Liver (tissue), 9 donors: ENCODE data around the gene STK39. TPM values are rescaled to one million over a fixed set of nuclear protein-coding genes. Genes with fewer than 3 reads are reported as not detected.

Experiments
- DNase-seq: peaks from one replicate; pipeline ENCODE4 v3.0.0-alpha.2; 2017; ENCODE audit warnings: low spot score
- H3K27ac ChIP-seq, 2 donors: one replicate each; pipeline ENCODE4 v1.7.0; 2013; ENCODE audit warnings: inconsistent platforms in 2 of 2, low read length in 2 of 2, control low read depth in 1 of 2, low read depth in 1 of 2, mild to moderate bottlenecking in 1 of 2
- H3K27me3 ChIP-seq, 4 donors: one replicate each; pipeline versions ENCODE4 v1.6.1 to v1.7.0; 2013; ENCODE audit warnings: low read length in 3 of 4, inconsistent platforms in 1 of 4, mild to moderate bottlenecking in 1 of 4, moderate library complexity in 1 of 4; ENCODE audit not compliant: control insufficient read depth in 4 of 4, insufficient read depth in 4 of 4
- H3K36me3 ChIP-seq, 4 donors: one replicate each; pipeline versions ENCODE4 v1.6.1 to v1.7.0; 2013; ENCODE audit warnings: low read length in 3 of 4, mild to moderate bottlenecking in 3 of 4, low read depth in 1 of 4, moderate library complexity in 1 of 4; ENCODE audit not compliant: control insufficient read depth in 4 of 4, insufficient read depth in 3 of 4
- H3K4me1 ChIP-seq, 4 donors: one replicate each; pipeline versions ENCODE4 v1.6.1 to v1.7.0; 2013; ENCODE audit warnings: low read length in 3 of 4, mild to moderate bottlenecking in 3 of 4, moderate library complexity in 1 of 4; ENCODE audit not compliant: control insufficient read depth in 4 of 4, insufficient read depth in 4 of 4
- H3K4me3 ChIP-seq, 3 donors: one replicate each; pipeline versions ENCODE4 v1.6.1 to v1.7.0; 2013; ENCODE audit warnings: low read length in 3 of 3, control low read depth in 1 of 3, low read depth in 1 of 3, mild to moderate bottlenecking in 1 of 3
- H3K9ac ChIP-seq, 2 donors: one replicate each; pipeline ENCODE4 v1.7.0; 2013; ENCODE audit warnings: low read length in 2 of 2, mild to moderate bottlenecking in 2 of 2, moderate library complexity in 2 of 2, control low read depth in 1 of 2, low read depth in 1 of 2
- H3K9me3 ChIP-seq, 4 donors: one replicate each; pipeline versions ENCODE4 v1.6.1 to v1.7.0; 2013; ENCODE audit warnings: low read length in 3 of 4; ENCODE audit not compliant: control insufficient read depth in 4 of 4
- ATF3 ChIP-seq: IDR thresholded peaks from 2 replicates; pipeline ENCODE4 v1.6.1; 2016; ENCODE audit warnings: antibody characterized with exemption
- EGR1 ChIP-seq, 2 donors: IDR thresholded peaks; 2 replicates each; pipeline ENCODE4 v1.6.1; 2016 to 2018; ENCODE audit warnings: antibody characterized with exemption in 2 of 2, low read depth in 2 of 2
- FOXA1 ChIP-seq: IDR thresholded peaks from 2 replicates; pipeline ENCODE4 v1.6.1; 2016; ENCODE audit warnings: antibody characterized with exemption
- FOXA2 ChIP-seq: IDR thresholded peaks from 2 replicates; pipeline ENCODE4 v1.6.1; 2016; ENCODE audit warnings: antibody characterized with exemption
- GABPA ChIP-seq, 2 donors: IDR thresholded peaks in 1 of 2; conservative IDR thresholded peaks in 1 of 2; 2 replicates each; pipeline ENCODE4 v1.6.1; 2016; ENCODE audit warnings: antibody characterized with exemption in 2 of 2, mild to moderate bottlenecking in 1 of 2, moderate library complexity in 1 of 2
- HNF4A ChIP-seq, 2 donors: conservative IDR thresholded peaks; 2 replicates each; pipeline ENCODE4 v1.6.1; 2016; ENCODE audit warnings: antibody characterized with exemption in 2 of 2, mild to moderate bottlenecking in 2 of 2
- HNF4G ChIP-seq: IDR thresholded peaks from 2 replicates; pipeline ENCODE4 v1.6.1; 2016; ENCODE audit warnings: antibody characterized with exemption
- JUND ChIP-seq, 2 donors: IDR thresholded peaks; 2 replicates each; pipeline ENCODE4 v1.6.1; 2016; ENCODE audit warnings: antibody characterized with exemption in 2 of 2
- MAX ChIP-seq: IDR thresholded peaks from 2 replicates; pipeline ENCODE4 v1.6.1; 2016; ENCODE audit warnings: antibody characterized with exemption
- RAD21 ChIP-seq, 2 donors: IDR thresholded peaks; 2 replicates each; pipeline ENCODE4 v1.6.1; 2016; ENCODE audit warnings: antibody characterized with exemption in 2 of 2, mild to moderate bottlenecking in 2 of 2
- REST ChIP-seq: IDR thresholded peaks from 2 replicates; pipeline ENCODE4 v1.6.1; 2016; ENCODE audit warnings: antibody characterized with exemption, mild to moderate bottlenecking
- RXRA ChIP-seq, 2 donors: IDR thresholded peaks; 2 replicates each; pipeline ENCODE4 v1.6.1; 2017 to 2018; ENCODE audit warnings: antibody characterized with exemption in 2 of 2, mild to moderate bottlenecking in 1 of 2
- SP1 ChIP-seq: IDR thresholded peaks from 2 replicates; pipeline ENCODE4 v1.6.1; 2018; ENCODE audit warnings: antibody characterized with exemption, mild to moderate bottlenecking
- TAF1 ChIP-seq: conservative IDR thresholded peaks from 2 replicates; pipeline ENCODE4 v1.6.1; 2016; ENCODE audit warnings: antibody characterized with exemption, mild to moderate bottlenecking
- WGBS: extraction: QIAGEN DNeasy Blood & Tissue Kit; methylation state at CpG from one replicate; pipeline ENCODE4 v1.1.7; 2013; 5-methylcytosine and 5-hydroxymethylcytosine counted together
- polyA plus RNA-seq, 2 donors: library from polyadenylated mRNA; stranded (reverse) in 1 of 2; unstranded in 1 of 2; fragments of 200-250 nt in 1 of 2; fragments of >200 nt in 1 of 2; fragmentation: Nextera tagmentation in 1 of 2; extraction: Ambion mirVana in 1 of 2; gene quantifications; one replicate each; pipeline versions ENCODE4 v1.2.1 to v1.2.3, GENCODE V29; 2013 to 2015
- total RNA-seq, 2 donors: library from RNA; depleted of rRNA; stranded (reverse); fragments of >200 nt; gene quantifications; one replicate each; pipeline ENCODE4 v1.2.3, GENCODE V29; 2014
- TF ChIP-seq, protein P1 (sequence below): IDR thresholded peaks from 2 replicates; pipeline ENCODE4 v1.6.1; 2016; ENCODE audit warnings: antibody characterized with exemption
- donor health status: healthy.
- donor health status: healthy.
- donor health status: healthy.
- donor health status: healthy.
- donor health status: healthy.

The STK39 gene
- total and polyA plus RNA-seq, 4 donors = 0.29 to 1.8 (median 0.73) TPM

- no peaks in the 10 kb centered on the region for H3K36me3 ChIP-seq
- no peaks in the 10 kb centered on the region for H3K4me1 ChIP-seq
- DNase-seq = no peak
- WGBS = 87% methylated on average over 15 of the region's 15 CpGs
- no peaks in the 10 kb centered on the region for H3K9me3 ChIP-seq
- no peak overlapping the region for H3K9ac ChIP-seq
- H3K27ac ChIP-seq = no peak overlapping the region
- no peak overlapping the region for H3K4me3 ChIP-seq
- TF ChIP-seq HNF4G = no peak
- no peaks in the 10 kb centered on the region for H3K27me3 ChIP-seq
Observed at GRCh38 chr2:168203762-168204693, 43.4 kb downstream of the STK39 start.

- no peaks in the 10 kb centered on the region for H3K4me1 ChIP-seq
- H3K9ac ChIP-seq = no peak overlapping the region
- H3K27me3 ChIP-seq = no peaks in the 10 kb centered on the region
- WGBS = 86% methylated on average over 5 of the region's 5 CpGs
- TF ChIP-seq HNF4G (no peak), FOXA2 (no peak), FOXA1 (no peak), REST (no peak), HNF4A (conservative IDR thresholded peaks at IDR 0.05) (no peak), RAD21 (IDR thresholded peaks at IDR 0.05) (no peak), TAF1 (no peak)
- no peak for DNase-seq
- H3K27ac ChIP-seq = no peak overlapping the region
- no peaks in the 10 kb centered on the region for H3K9me3 ChIP-seq
- H3K36me3 ChIP-seq = no peaks in the 10 kb centered on the region
- no peak overlapping the region for H3K4me3 ChIP-seq
Observed at GRCh38 chr2:168201584-168202116, 45.7 kb downstream of the STK39 start.

- Histone ChIP-seq H3K27me3 (no peaks in the 10 kb centered on the region), H3K9ac (no peak overlapping the region), H3K27ac (no peak overlapping the region), H3K9me3 (no peaks in the 10 kb centered on the region), H3K36me3 (no peaks in the 10 kb centered on the region), H3K4me3 (no peak overlapping the region), H3K4me1 (no peaks in the 10 kb centered on the region)
- DNase-seq = no peak
- WGBS = 81% methylated on average over 6 of the region's 6 CpGs
- TF ChIP-seq HNF4A (conservative IDR thresholded peaks at IDR 0.05) (no peak), FOXA1 (no peak), HNF4G (no peak), RAD21 (IDR thresholded peaks at IDR 0.05) (no peak), REST (no peak), TAF1 (no peak), EGR1 (IDR thresholded peaks at IDR 0.05; ENCODE audit: low read depth in 2 of 2) (no peak), MAX (no peak), FOXA2 (no peak), SP1 (no peak), RXRA (IDR thresholded peaks at IDR 0.05) (no peak), GABPA (IDR thresholded peaks at IDR 0.05 in 1 of 2, conservative IDR thresholded peaks at IDR 0.05 in 1 of 2) (no peak), JUND (IDR thresholded peaks at IDR 0.05) (no peak), ATF3 (no peak)
- TF ChIP-seq, protein P1, sequence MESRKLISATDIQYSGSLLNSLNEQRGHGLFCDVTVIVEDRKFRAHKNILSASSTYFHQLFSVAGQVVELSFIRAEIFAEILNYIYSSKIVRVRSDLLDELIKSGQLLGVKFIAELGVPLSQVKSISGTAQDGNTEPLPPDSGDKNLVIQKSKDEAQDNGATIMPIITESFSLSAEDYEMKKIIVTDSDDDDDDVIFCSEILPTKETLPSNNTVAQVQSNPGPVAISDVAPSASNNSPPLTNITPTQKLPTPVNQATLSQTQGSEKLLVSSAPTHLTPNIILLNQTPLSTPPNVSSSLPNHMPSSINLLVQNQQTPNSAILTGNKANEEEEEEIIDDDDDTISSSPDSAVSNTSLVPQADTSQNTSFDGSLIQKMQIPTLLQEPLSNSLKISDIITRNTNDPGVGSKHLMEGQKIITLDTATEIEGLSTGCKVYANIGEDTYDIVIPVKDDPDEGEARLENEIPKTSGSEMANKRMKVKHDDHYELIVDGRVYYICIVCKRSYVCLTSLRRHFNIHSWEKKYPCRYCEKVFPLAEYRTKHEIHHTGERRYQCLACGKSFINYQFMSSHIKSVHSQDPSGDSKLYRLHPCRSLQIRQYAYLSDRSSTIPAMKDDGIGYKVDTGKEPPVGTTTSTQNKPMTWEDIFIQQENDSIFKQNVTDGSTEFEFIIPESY = no peak
Observed at GRCh38 chr2:168200930-168201583, 46.3 kb downstream of the STK39 start.
